Stimulated activated CD4-positive, alpha-beta T cell treated with anti-CD3 and anti-CD28 coated beads, TNF-alpha, amount 100 ng/mL, for 1 hour (primary cell): ENCODE results near the gene CSRNP3.

Experiments
- DNase-seq, 3 donors: peaks; one replicate each; pipeline ENCODE4 v3.0.0-alpha.2; 2020; ENCODE audit warnings: low read depth in 3 of 3, low spot score in 1 of 3

Gene CSRNP3, protein sequence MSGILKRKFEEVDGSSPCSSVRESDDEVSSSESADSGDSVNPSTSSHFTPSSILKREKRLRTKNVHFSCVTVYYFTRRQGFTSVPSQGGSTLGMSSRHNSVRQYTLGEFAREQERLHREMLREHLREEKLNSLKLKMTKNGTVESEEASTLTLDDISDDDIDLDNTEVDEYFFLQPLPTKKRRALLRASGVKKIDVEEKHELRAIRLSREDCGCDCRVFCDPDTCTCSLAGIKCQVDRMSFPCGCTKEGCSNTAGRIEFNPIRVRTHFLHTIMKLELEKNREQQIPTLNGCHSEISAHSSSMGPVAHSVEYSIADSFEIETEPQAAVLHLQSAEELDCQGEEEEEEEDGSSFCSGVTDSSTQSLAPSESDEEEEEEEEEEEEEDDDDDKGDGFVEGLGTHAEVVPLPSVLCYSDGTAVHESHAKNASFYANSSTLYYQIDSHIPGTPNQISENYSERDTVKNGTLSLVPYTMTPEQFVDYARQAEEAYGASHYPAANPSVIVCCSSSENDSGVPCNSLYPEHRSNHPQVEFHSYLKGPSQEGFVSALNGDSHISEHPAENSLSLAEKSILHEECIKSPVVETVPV

DNA sequence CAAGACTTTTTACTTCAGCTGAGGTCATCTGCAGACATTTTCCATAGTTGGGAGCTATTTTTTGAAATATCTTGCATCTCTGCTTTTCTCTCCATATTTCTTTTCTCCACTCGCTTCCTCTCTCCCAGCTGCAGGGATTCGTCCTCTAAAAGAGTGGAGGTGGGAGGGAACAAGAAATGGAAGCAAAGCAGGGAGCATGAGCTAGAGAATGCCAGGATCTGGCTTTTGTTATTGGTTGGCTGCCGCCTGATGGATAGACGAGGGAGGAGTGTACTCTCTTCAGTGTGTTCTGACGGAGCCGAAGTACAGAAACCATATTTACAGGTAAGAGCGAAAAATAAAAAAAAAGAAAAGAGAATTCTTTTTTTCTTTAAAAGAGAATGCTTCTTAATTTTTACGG is at the start of gene CSRNP3:
TSS of gene CSRNP3 (plus strand) at position 282 of the 400 bp plus-strand sequence. CDS start 125,368 bp downstream, outside the sequence.
- no peak for DNase-seq

DNA sequence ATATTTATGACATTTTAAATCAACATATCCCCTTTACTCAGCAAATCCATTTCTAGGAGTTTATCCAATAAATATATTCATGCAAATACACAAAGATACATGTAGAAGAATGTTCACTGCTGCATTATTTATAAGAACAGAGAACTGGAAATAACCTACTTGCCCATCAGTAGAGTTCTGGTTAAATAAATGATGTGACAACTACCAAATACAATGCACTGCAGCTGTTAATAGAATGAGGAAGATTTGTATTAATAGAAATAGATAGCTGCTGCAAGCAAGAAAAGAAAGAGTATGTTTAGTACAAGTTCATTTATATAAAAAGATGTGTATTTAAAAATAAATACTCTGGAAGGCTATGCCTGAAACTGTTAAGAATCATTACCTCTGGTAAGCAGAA is 49.3 kb upstream of the CSRNP3 start:
- DNase-seq: no peak

DNA sequence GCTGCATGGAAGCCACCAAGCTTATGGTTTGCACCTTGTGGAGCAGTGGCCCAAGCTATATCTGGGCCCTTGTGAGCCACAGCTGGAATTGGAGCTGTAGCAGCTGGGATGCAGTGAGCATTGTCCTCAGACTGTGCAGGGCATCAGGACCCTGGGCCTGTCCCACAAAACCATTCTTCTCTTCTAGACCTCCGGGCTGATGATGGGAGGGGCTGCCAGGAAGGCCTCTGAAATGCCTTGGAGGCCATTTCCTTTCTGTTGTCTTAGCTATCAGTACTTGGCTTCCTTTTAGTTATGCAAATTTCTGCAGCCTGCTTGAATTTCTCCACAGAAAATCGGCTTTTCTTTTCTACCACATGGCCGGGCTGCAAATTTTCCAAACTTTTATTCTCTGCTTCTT is 46.4 kb upstream of the CSRNP3 start:
- no peak for DNase-seq

DNA sequence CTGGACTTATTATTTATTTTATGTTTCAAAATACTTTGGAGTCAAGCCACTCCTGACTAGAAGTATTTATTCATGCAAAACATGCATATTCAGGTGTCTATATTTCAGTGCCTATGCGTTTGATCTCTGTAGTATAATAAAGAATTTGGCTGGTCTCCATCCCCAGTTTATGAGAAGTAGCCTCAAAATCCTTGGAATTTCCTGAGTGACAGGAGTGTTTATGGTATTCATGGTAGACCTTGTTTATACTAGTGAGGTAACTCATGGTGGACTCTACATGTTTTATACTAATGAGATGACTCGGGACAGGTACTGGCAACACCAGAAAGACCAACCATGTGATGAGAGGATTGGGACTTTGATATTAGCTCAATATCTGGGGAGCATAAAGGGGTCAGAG is 43.9 kb upstream of the CSRNP3 start:
- no peak for DNase-seq

DNA sequence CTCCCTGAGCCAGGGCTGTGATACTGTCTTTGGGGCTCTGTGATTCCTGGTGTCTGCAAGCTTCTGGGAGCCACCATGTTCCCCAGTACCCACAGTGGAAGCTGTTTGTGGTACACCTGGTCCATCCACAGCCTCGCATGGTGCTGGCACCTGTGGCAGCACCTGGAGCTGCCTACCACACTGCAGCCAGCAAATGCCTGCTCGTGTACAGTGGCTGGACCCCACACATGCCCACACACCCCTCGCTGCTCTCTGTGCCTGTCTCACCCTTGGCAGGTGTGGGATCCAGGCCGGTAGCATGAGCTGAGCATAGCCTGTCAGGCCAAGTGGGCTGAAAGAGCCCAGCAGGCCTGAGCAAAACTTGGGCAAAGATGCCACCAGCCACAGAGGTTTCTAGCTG is 41.8 kb upstream of the CSRNP3 start:
- no peak for DNase-seq

DNA sequence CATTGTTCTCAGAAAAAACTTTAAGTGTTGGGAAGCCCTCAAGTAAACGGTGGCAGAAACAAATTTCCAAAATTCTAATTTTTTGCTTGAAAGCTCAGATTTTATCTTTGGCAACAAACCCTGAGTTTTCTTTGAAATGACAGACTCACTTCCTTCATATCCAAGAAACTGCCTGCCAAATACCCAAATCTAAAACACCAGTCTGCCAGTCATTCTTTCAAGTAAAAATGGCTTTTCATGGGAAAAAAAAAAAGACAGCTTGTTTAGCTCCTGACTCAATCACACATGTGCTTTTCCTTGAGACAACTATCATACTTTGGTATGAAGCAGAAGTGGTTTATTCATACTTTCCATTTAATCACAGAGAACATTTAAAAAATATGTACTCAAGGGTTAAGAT is 40.6 kb upstream of the CSRNP3 start:
- DNase-seq: no peak

DNA sequence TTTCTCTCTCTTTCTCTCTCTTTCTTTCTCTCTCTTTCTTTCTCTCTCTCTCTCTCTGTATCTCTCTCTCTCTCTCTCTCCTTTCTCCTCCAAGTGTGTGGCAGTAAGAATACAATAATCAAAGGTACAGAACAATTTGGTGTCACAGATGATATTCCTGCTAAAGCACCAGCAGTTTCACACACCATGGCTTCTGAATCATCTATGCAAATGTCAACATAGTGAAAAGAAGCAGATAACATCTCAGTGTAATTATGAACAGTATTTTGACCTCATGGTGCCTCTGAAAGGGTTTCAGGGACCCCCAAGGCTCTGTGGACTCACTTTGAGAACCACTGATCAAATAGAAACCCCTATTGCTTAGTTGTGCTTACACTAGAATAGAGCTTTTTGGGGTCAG is 38.5 kb upstream of the CSRNP3 start:
- DNase-seq: no peak

DNA sequence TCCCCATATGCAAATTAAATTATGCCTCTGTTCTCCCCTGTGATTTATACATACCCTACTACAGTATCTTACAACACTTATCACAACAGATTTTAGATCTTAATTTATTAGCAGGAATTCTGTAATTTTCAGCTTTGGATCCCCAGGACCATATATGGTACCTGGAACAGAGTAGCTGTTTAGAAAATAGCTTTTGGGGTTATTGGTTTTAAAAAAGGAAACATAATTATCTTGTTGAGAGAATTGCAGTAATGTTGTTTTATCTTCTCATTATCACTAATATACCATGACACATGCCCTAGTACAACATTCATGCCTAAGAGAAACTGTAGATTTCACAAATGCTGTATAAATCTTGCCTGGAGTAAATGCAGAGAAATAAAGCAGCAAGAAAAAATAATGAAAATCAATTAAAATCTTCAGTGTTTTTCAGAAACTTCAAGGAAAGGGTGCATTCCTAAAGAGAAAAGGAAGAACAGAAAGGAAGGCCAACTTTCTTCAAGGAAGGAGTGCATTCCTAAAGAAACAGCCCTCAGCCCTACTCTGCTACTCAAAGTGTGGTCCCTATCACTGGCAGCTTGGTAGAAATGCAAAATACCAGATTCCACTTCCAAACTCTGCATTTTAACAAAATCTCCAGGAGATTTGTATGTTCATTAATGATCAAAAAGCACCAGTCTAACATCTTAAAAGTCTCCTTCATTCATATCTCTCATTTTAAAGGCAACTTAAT is 37.1 kb upstream of the CSRNP3 start:
- DNase-seq: no peak

DNA sequence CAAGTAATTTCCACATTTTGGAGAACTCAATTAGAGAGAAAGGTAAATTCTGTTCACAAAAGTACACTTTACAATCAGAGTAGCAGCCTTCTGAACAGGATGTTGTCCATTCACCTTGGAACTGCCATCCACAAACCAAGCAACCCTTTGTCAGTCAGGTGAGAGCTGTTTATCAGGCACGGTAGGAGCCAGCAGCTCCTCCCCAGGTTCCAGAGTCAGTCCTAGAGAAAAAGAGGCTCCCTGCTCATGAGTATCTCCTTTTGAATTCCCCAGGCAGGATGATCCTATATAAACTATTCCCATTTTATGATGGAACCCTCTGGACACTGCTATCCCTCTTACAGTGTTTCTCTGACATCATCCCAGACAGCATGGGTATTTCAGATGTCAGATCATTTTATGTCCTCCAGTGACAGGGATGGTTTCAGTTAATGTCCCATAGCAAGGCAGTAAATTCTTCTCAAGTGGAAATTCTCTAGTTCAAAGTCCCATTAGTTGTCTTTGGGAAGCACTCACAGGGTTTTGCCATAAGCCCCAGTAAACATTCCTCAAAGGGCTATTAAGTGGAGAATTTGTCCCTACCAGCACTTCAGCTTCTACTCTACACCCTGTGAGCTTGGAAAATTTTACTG is 34.5 kb upstream of the CSRNP3 start:
- no peak for DNase-seq

DNA sequence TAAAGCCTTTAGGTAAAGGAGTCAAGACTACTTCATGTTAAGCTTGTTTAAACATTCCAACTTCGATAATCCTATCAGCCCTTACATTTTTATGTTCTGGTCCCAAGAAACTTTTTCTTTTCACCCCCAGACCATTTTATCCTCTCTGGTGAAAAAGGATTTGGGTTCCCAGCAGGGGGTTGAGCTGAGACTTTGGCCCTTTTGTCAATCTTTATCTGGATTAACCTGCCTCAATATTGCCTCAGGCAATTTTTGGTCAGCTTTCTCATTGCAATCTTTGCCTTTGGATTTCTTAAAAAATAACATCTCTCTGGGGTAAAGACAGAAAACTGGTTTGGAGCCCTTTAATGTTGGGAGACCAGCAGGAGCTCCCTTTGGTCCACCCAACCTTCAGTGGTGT is 33.9 kb upstream of the CSRNP3 start:
- no peak for DNase-seq

DNA sequence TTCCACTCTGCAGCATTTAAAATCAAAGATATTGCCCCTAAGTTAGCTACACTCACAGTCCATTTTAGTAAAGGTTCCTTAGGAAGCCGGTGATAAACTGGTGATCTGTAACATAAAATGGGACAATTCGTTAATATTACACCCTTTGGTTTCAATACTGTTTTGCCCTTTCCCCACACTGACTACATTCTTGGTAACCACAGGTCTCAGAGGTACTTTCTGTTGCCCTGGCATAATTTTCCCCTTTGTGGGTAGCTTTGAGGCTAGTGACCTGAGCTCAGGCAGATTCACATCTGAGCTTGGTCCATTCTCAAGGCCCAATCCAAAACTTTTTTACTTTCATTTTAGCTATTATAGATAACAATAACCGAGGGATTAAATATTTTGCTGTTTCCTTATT is 32.9 kb upstream of the CSRNP3 start:
- no peak for DNase-seq

DNA sequence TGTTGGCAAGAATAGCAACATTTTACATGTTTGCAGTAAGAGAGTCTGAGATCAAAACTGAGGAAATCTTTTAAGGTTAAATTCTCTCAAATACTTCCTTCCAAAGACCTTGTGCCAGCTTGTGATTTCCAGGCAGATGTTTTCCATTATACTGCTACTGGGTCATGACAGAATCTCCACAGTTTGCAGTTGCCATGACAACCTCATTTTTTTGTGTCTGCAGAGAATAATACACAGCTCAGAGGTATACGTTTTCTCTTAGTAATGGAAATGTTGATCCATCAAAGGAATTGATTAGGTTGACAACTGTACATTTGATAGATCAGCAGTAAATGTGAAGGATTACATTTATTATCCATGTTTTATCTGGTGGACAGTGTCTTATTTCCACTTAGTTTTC is 29.1 kb upstream of the CSRNP3 start:
- DNase-seq: no peak

DNA sequence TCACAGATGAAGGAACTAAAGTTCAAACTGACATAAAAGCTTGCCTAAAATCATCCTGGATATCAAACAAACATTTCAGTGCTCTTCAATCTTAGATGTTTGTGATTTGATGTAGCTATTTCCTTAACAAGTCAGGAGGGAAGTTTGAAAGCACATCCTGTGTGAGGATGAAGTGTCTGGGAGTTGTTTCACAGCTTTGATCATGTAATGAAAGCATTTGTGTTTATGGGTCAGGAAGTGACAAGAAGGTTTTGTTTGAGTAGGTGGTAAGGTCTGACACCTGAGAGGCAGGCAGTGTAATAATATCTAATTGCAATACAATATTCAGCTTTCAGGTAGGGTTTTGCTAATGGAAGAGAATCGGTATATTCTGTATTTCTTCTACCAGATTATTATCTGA is 26.0 kb upstream of the CSRNP3 start:
- no peak for DNase-seq

DNA sequence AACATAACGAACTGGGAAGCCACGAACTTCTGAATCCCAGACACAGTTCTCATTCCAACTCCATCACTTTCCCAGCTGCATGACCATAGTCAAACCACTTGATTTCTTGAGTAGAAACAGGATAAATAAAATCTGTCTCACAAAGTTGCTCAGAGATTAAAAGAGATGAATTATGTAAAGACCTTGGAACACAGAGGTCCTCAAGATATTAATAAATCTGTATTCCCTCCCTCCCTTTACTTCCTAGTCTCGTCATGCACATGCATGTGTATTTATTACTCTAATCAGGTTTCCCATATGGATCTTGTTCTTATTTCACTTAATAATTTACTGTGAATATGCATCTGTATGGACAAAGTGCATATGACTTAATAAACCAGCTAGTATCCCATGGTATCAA is 21.1 kb upstream of the CSRNP3 start:
- DNase-seq: no peak

DNA sequence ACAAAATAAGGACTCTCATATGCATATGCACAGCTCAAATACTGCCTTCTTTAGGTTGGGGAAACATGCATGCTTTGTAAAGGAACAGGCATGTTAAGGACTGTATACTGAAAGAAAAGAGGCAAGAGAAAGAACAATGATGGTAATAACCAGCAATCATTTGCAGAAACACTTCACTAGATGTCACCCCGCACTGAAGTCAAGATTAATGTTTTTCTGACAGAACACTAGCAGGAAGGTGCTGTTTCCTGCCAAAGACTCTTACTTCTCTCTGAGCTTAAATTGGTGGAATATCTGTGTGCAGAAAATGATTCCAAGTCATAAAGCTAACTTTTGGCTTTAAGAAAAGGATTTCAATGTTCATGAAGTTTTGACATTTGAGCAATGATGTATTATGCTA is 19.3 kb upstream of the CSRNP3 start:
- DNase-seq: no peak

DNA sequence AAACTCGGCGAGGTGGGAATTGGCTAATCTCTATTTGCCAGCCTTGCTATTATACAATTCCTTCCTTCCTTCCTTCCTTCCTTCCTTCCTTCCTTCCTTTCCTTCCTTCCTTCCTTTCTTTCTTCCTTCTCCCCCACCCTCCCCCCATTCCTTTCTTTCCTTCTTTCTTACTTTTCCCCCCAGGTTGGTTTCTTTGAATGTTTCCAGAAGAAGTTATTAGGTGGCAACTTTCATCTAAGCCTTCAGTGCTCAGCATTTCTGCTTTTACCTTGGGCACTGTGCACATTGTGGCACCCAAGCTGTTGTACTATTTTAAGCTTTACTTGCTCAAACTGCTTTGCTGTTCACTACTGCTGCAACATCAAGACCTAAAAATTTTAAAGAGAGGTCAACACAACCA is 17.2 kb upstream of the CSRNP3 start:
- DNase-seq: no peak

DNA sequence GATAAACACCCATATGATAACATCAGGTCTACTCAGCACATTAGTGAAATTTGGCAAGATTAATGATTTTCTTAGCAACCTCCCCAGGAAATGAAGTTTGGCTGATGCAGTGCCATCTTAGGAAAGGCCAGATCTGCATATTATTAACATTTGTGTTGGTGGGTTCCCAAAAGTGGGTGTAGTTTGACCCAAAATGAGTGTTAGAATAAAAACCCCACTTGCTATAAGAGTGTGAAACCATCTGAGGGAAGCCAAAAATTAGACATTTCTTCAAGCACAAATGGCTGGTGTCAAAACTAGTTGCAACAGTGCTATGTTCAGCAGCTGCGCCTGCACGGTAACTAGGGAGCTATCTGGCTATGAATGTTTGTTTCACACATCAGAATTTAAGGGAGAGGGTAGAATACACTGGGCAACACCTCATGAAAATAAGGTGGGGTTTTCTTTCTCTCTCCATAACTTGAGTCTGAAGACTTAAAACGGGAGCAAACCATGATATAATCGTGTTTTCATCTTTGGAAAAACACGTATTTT is 15.9 kb upstream of the CSRNP3 start:
- no peak for DNase-seq

DNA sequence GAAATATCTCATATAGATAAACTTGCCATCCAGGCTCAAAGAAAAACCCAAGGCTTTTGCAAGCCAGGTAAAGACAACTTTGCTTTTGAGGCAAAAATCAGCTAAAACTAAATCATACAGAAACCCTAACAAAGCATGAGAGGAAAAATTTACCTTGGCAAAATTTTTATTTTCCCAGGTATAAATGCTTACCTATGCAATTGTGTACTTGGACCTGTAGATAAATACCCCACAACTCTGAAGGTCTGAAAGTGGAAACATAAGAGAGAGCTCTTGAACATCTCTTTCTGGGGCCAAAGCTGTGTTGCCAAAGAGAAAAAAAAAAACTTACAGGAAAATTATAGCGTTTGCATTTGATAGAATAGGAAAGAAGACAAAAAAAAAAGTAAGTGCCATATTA is 14.6 kb upstream of the CSRNP3 start:
- no peak for DNase-seq

DNA sequence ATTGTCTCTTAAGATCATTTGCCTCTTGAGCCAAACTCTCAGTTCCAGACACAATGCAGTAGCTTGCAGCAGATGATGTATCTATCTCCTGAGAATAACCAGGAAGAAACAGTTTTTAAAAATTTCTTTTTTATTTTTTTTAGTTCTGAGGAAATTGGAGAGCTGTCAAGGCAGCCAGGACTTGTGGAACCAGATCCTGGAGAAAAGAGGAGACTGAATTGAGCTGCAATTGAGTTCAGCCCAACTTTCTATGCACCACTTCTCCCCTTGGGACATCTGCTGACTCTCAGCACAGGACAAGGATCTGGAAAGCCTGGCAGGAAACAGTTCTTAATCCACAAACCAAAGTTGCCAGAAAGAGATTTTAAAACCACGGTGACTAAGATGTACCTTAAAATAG is 13.5 kb upstream of the CSRNP3 start:
- no peak for DNase-seq

DNA sequence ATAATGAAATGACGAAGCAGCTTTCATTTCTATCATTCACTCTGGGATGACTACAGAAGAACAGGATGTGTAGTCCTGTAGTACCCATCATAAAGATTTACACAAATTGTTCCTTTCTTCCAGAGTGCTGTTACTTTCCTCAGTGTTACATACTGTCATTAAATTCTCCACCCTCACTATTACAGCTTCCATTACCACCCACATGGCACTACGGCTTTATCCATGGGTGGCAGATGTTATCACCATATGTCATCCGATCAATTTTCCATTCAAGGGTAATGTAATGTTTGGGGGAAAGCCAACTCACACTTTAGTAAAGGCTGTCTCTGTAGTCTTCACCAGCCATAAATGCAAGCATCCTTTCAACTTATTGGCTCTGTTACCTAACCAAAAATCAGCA is 7.1 kb upstream of the CSRNP3 start:
- no peak for DNase-seq

DNA sequence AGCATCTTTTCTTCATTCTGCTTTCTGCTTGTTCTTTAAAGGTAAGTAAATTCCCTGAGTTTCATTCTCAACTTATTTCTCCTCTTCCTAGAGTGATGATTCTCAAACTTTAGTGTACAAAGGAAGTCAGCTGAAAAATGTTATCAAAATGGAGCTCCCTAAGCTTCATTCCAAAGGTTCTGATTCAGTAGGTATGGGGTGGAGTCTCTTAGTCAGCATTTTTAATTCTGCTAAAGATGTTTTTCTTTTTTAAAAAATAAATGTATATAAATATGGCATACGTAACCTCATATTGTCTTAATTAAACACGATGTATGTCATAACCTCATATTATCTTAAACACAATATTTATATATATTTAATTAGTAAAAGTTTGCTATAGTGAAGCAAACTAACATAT is 3.1 kb upstream of the CSRNP3 start:
- DNase-seq: no peak

DNA sequence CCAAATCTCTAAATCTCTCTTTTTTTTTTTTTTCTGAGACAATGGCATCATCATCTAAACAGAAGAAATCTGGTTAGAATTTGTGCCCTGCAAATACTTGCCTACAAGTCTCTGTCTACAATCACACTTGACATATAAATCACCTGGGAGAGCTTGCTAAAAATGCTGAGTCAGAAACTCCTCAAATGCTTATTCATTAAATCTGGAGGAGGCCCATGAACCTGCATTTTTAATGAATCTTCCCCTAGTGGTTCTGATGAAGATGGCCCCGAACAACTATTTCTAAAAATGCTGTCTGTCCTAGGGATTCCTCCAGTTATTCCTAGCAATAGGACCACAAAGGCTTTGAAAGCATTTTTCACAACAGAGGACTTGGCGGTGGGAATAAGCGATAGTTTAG is 1.6 kb upstream of the CSRNP3 start:
- no peak for DNase-seq
